NT2/D1 (cell line): ENCODE results near the gene MIPEP.
A peak's percentile ranks its signal among the peaks of the same experiment; 100 is the strongest.

Experiments used
- DNase-seq: peaks from one replicate; pipeline ENCODE4 v3.0.0-alpha.2; 2011; ENCODE audit warnings: low read depth, low spot score
- H3K27me3 ChIP-seq: 2 replicates; pipeline ENCODE4 v1.6.0; 2011; ENCODE audit warnings: mild to moderate bottlenecking; ENCODE audit not compliant: insufficient read length, insufficient read depth
- H3K36me3 ChIP-seq: 2 replicates; pipeline ENCODE4 v1.6.1; 2011; ENCODE audit warnings: mild to moderate bottlenecking, low read length, mixed read lengths; ENCODE audit not compliant: insufficient read depth, insufficient read length
- H3K4me1 ChIP-seq: 2 replicates; pipeline ENCODE4 v1.5.1; 2011; ENCODE audit not compliant: insufficient read depth, insufficient read length
- H3K4me3 ChIP-seq: 2 replicates; pipeline ENCODE4 v1.5.1; 2011; ENCODE audit warnings: low read depth; ENCODE audit not compliant: insufficient read length
- H3K9ac ChIP-seq: 2 replicates; pipeline ENCODE4 v1.6.0; 2011; ENCODE audit warnings: low read depth; ENCODE audit not compliant: insufficient read length
- H3K9me3 ChIP-seq: 2 replicates; pipeline ENCODE4 v1.5.1; 2011; ENCODE audit warnings: mild to moderate bottlenecking, low read length; ENCODE audit not compliant: insufficient read depth
- SUZ12 ChIP-seq: IDR thresholded peaks from 2 replicates; pipeline ENCODE4 v1.6.1; 2011; ENCODE audit not compliant: insufficient read length, insufficient read depth; ENCODE audit errors: extremely low read depth
- YY1 ChIP-seq: IDR thresholded peaks from 2 replicates; pipeline ENCODE4 v1.6.1; 2011; ENCODE audit not compliant: insufficient read length, insufficient read depth
- ZNF274 ChIP-seq: IDR thresholded peaks from 2 replicates; pipeline ENCODE4 v1.6.1; 2011; ENCODE audit warnings: mild to moderate bottlenecking, low read depth, low read length

MIPEP gene

DNA sequence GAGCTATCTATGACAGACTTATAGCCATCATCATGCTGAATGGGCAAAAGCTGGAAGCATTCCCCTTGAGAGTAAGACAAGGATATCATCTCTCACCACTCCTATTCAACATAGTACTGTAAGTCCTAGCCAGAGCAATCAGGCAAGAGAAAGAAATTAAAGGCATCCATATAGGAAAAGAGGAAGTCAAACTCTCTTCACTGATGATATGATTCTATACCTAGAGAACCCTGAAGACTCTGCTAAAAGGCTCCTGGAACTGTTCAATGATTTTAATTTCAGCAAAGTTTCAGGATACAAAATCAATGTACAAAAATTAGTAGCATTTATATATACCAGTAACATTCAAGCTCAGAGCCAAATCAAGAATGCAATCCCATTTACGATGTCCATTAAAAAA, 29.8 kb upstream of the MIPEP start:
- no peaks in the 10 kb centered on the region for H3K27me3 ChIP-seq

DNA sequence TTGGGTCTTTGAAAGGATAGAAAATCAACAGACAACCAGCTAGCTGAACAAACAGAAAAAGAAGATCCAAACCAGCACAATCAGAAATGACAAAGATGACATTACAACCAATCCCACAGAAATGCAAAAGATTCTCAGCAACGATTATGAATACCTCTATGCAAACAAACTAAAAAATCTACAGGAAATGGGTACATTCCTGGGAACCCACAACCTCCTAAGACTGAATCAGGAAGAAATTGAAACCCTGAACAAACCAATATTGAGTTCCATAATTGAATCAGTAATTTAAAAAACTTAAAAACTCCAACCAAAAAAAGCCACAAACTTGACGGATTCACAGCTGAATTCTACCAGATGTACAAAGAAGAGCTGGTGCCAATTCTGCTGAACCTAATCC, 29.0 kb upstream of the MIPEP start:
- DNase-seq: no peak
- peaks cover 2% of the 10 kb centered on the region for H3K4me1 ChIP-seq
- H3K4me3 ChIP-seq: no peak overlapping the region
- no peaks in the 10 kb centered on the region for H3K36me3 ChIP-seq
- no peak for TF ChIP-seq ZNF274
- TF ChIP-seq SUZ12: no peak
- TF ChIP-seq YY1: no peak
- H3K9me3 ChIP-seq: no peaks in the 10 kb centered on the region
- H3K27me3 ChIP-seq: no peaks in the 10 kb centered on the region
- no peak overlapping the region for H3K9ac ChIP-seq

More for the DNA sequence above, 29.8 kb upstream of the MIPEP start:
- H3K9ac ChIP-seq: no peak overlapping the region
- TF ChIP-seq ZNF274: no peak
- TF ChIP-seq YY1: no peak
- no peak for TF ChIP-seq SUZ12
- H3K9me3 ChIP-seq: no peaks in the 10 kb centered on the region
- no peak overlapping the region for H3K4me3 ChIP-seq
- no peak for DNase-seq
- no peaks in the 10 kb centered on the region for H3K36me3 ChIP-seq
- H3K4me1 ChIP-seq: peaks cover 2% of the 10 kb centered on the region

- no peaks in the 10 kb centered on the region for H3K36me3 ChIP-seq
- no peaks in the 10 kb centered on the region for H3K9me3 ChIP-seq
- H3K4me1 ChIP-seq: no peaks in the 10 kb centered on the region
- H3K4me3 ChIP-seq: no peak overlapping the region
- TF ChIP-seq YY1 (no peak), SUZ12 (no peak), ZNF274 (no peak)
- no peak overlapping the region for H3K9ac ChIP-seq
- DNase-seq: no peak
- no peaks in the 10 kb centered on the region for H3K27me3 ChIP-seq
These were observed 26.1 kb upstream of the MIPEP start for GRCh38 chr13:23915308-23915707.

GRCh38 chr13:23912469-23912868, 23.3 kb upstream of the MIPEP start:
- Histone ChIP-seq H3K9ac (no peak overlapping the region), H3K36me3 (no peaks in the 10 kb centered on the region), H3K4me1 (no peaks in the 10 kb centered on the region), H3K4me3 (no peak overlapping the region), H3K27me3 (no peaks in the 10 kb centered on the region), H3K9me3 (no peaks in the 10 kb centered on the region)
- no peak for TF ChIP-seq YY1
- TF ChIP-seq SUZ12: no peak
- TF ChIP-seq ZNF274: no peak
- DNase-seq: no peak

DNA sequence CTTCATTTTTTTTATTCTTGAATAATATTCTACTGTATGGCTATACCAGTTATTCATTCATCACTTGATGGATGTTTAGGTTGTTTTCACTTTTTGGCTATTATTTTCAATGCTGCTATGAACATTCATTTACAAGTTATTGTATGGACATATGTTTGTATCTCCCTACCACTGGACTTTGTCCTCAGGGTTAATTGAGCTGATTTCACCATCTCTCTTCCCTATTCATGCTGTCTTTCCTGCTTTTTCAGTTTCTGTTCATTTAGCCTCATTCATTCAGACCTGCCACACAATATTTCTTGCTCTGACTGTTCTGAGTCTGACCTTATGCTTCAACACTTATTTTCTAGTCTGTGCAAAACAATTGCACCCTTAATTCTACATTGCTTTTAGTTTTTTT, 20.4 kb upstream of the MIPEP start:
- Histone ChIP-seq H3K27me3 (no peaks in the 10 kb centered on the region), H3K4me1 (no peaks in the 10 kb centered on the region), H3K4me3 (no peak overlapping the region), H3K9ac (no peak overlapping the region), H3K9me3 (no peaks in the 10 kb centered on the region), H3K36me3 (no peaks in the 10 kb centered on the region)
- no peak for DNase-seq
- no peak for TF ChIP-seq ZNF274
- TF ChIP-seq SUZ12: no peak
- TF ChIP-seq YY1: no peak

- no peak for DNase-seq
- H3K9ac ChIP-seq: no peak overlapping the region
- H3K36me3 ChIP-seq: no peaks in the 10 kb centered on the region
- TF ChIP-seq YY1 (no peak), ZNF274 (no peak), SUZ12 (no peak)
- H3K9me3 ChIP-seq: no peaks in the 10 kb centered on the region
- H3K4me3 ChIP-seq: no peak overlapping the region
- no peaks in the 10 kb centered on the region for H3K27me3 ChIP-seq
- H3K4me1 ChIP-seq: no peaks in the 10 kb centered on the region
These were observed 16.6 kb upstream of the MIPEP start for GRCh38 chr13:23905766-23906165.

- no peak overlapping the region for H3K9ac ChIP-seq
These were observed 14.7 kb upstream of the MIPEP start for GRCh38 chr13:23903906-23904280.

More at GRCh38 chr13:23903906-23904280, 14.7 kb upstream of the MIPEP start:
- peak overlapping the region; percentile 8 for H3K4me3 ChIP-seq
- no peaks in the 10 kb centered on the region for H3K9me3 ChIP-seq
- H3K27me3 ChIP-seq: no peaks in the 10 kb centered on the region
- TF ChIP-seq SUZ12 (no peak), ZNF274 (no peak), YY1 (no peak)
- DNase-seq: no peak
- no peaks in the 10 kb centered on the region for H3K36me3 ChIP-seq
- H3K4me1 ChIP-seq: no peaks in the 10 kb centered on the region
